HUES48 (cell line): ENCODE measurements around the gene FHL1.

Source experiments
- H3K27ac ChIP-seq: one replicate; pipeline ENCODE4 v1.7.0; 2013; ENCODE audit warnings: low read depth, low read length, inconsistent platforms
- H3K27me3 ChIP-seq: 2 replicates; pipeline ENCODE4 v1.6.1; 2013; ENCODE audit warnings: mild to moderate bottlenecking, low read length; ENCODE audit not compliant: control insufficient read depth, insufficient read depth
- H3K36me3 ChIP-seq: 2 replicates; pipeline ENCODE4 v1.6.1; 2013; ENCODE audit warnings: low read length; ENCODE audit not compliant: control insufficient read depth, insufficient read depth
- H3K4me1 ChIP-seq: 2 replicates; pipeline ENCODE4 v1.6.1; 2013; ENCODE audit warnings: mild to moderate bottlenecking, low read length; ENCODE audit not compliant: control insufficient read depth, insufficient read depth
- H3K4me3 ChIP-seq: 2 replicates; pipeline ENCODE4 v1.5.1; 2013; ENCODE audit warnings: mild to moderate bottlenecking, low read depth, low read length
- H3K9ac ChIP-seq: 2 replicates; pipeline ENCODE4 v1.6.1; 2013; ENCODE audit warnings: mild to moderate bottlenecking, low read depth, low read length, moderate library complexity
- H3K9me3 ChIP-seq: 2 replicates; pipeline ENCODE4 v1.6.1; 2013; ENCODE audit warnings: low read length; ENCODE audit not compliant: control insufficient read depth, insufficient read depth

FHL1 gene

GRCh38 chrX:136122207-136122606, 25.1 kb upstream of the FHL1 start:
- H3K9me3 ChIP-seq, result no peaks in the 10 kb centered on the region
- H3K4me1 ChIP-seq, result no peaks in the 10 kb centered on the region
- H3K9ac ChIP-seq, result no peak overlapping the region
- H3K4me3 ChIP-seq, result no peak overlapping the region
- no peak overlapping the region for H3K27ac ChIP-seq
- H3K36me3 ChIP-seq, result no peaks in the 10 kb centered on the region
- H3K27me3 ChIP-seq, result no peaks in the 10 kb centered on the region

GRCh38 chrX:136125106-136125505, 22.2 kb upstream of the FHL1 start:
- Histone ChIP-seq H3K4me3 (no peak overlapping the region), H3K9ac (no peak overlapping the region), H3K36me3 (no peaks in the 10 kb centered on the region), H3K9me3 (no peaks in the 10 kb centered on the region), H3K27me3 (no peaks in the 10 kb centered on the region), H3K27ac (no peak overlapping the region), H3K4me1 (no peaks in the 10 kb centered on the region)

- Histone ChIP-seq H3K9me3 (no peaks in the 10 kb centered on the region), H3K27ac (no peak overlapping the region), H3K36me3 (no peaks in the 10 kb centered on the region), H3K9ac (no peak overlapping the region), H3K27me3 (no peaks in the 10 kb centered on the region), H3K4me3 (no peak overlapping the region), H3K4me1 (no peaks in the 10 kb centered on the region)
Observed at GRCh38 chrX:136126371-136126770, 21.0 kb upstream of the FHL1 start.

GRCh38 chrX:136126872-136127406, 20.4 kb upstream of the FHL1 start:
- no peak overlapping the region for H3K4me3 ChIP-seq
- no peak overlapping the region for H3K9ac ChIP-seq
- no peaks in the 10 kb centered on the region for H3K4me1 ChIP-seq
- no peaks in the 10 kb centered on the region for H3K9me3 ChIP-seq
- no peaks in the 10 kb centered on the region for H3K36me3 ChIP-seq
- no peak overlapping the region for H3K27ac ChIP-seq
- H3K27me3 ChIP-seq, result no peaks in the 10 kb centered on the region

- no peak overlapping the region for H3K4me3 ChIP-seq
- H3K36me3 ChIP-seq, result no peaks in the 10 kb centered on the region
- H3K9me3 ChIP-seq, result no peaks in the 10 kb centered on the region
- no peak overlapping the region for H3K9ac ChIP-seq
- no peaks in the 10 kb centered on the region for H3K27me3 ChIP-seq
- H3K4me1 ChIP-seq, result no peaks in the 10 kb centered on the region
- no peak overlapping the region for H3K27ac ChIP-seq
Observed at GRCh38 chrX:136128743-136129142, 18.6 kb upstream of the FHL1 start.

- no peaks in the 10 kb centered on the region for H3K27me3 ChIP-seq
- no peak overlapping the region for H3K4me3 ChIP-seq
- no peaks in the 10 kb centered on the region for H3K4me1 ChIP-seq
- no peak overlapping the region for H3K27ac ChIP-seq
- H3K36me3 ChIP-seq, result no peaks in the 10 kb centered on the region
- H3K9me3 ChIP-seq, result no peaks in the 10 kb centered on the region
- no peak overlapping the region for H3K9ac ChIP-seq
Observed at GRCh38 chrX:136130931-136131833, 16.2 kb upstream of the FHL1 start.

GRCh38 chrX:136138939-136139338, 8.4 kb upstream of the FHL1 start:
- peaks cover 1% of the 10 kb centered on the region; the same call in 1 of the 2 replicates for H3K27me3 ChIP-seq

GRCh38 chrX:136141569-136141968, 5.8 kb upstream of the FHL1 start:
- Histone ChIP-seq H3K27me3 (peaks cover 27% of the 10 kb centered on the region), H3K27ac (no peak overlapping the region), H3K9me3 (no peaks in the 10 kb centered on the region), H3K9ac (no peak overlapping the region), H3K4me3 (no peak overlapping the region), H3K36me3 (no peaks in the 10 kb centered on the region), H3K4me1 (peaks cover 8% of the 10 kb centered on the region)

More at GRCh38 chrX:136138939-136139338, 8.4 kb upstream of the FHL1 start:
- Histone ChIP-seq H3K4me1 (peaks cover 5% of the 10 kb centered on the region), H3K36me3 (no peaks in the 10 kb centered on the region), H3K9ac (no peak overlapping the region), H3K27ac (peak overlapping the region; percentile 66), H3K9me3 (no peaks in the 10 kb centered on the region), H3K4me3 (peak overlapping the region; percentile 33; the same call in 1 of the 2 replicates)

GRCh38 chrX:136142592-136142991, 4.7 kb upstream of the FHL1 start:
- Histone ChIP-seq H3K9me3 (no peaks in the 10 kb centered on the region), H3K27ac (no peak overlapping the region), H3K27me3 (peaks cover 30% of the 10 kb centered on the region), H3K4me1 (peaks cover 8% of the 10 kb centered on the region), H3K4me3 (no peak overlapping the region), H3K9ac (no peak overlapping the region), H3K36me3 (no peaks in the 10 kb centered on the region)

GRCh38 chrX:136143711-136144110, 3.6 kb upstream of the FHL1 start:
- no peaks in the 10 kb centered on the region for H3K36me3 ChIP-seq
- H3K9me3 ChIP-seq, result no peaks in the 10 kb centered on the region
- H3K4me1 ChIP-seq, result peaks cover 8% of the 10 kb centered on the region
- no peak overlapping the region for H3K4me3 ChIP-seq
- no peak overlapping the region for H3K27ac ChIP-seq
- peaks cover 32% of the 10 kb centered on the region for H3K27me3 ChIP-seq
- no peak overlapping the region for H3K9ac ChIP-seq

- peak overlapping the region; percentile 79 for H3K4me3 ChIP-seq
- peak overlapping the region; percentile 66 for H3K9ac ChIP-seq
- no peaks in the 10 kb centered on the region for H3K9me3 ChIP-seq
- no peak overlapping the region for H3K27ac ChIP-seq
- H3K4me1 ChIP-seq, result peaks cover 20% of the 10 kb centered on the region
- H3K36me3 ChIP-seq, result no peaks in the 10 kb centered on the region
- H3K27me3 ChIP-seq, result peaks cover 36% of the 10 kb centered on the region
Observed at GRCh38 chrX:136146614-136147314, 569 bp upstream of the FHL1 start.
